OCI-LY3 (cell line): ENCODE data around the gene CSNK2A2.

Source experiments
- H2AFZ ChIP-seq: fragments of 200-600, 300-600 bp; shearing (Covaris generic); 2 replicates; pipeline ENCODE4 v1.6.0; 2014; ENCODE audit warnings: antibody characterized with exemption, low read depth, low read length
- H3K27ac ChIP-seq: fragments of 200-600, 300-600 bp; sonication (generic); 2 replicates; pipeline ENCODE4 v1.5.1; 2014; ENCODE audit warnings: mild to moderate bottlenecking, low read length, moderate library complexity, mixed read lengths
- H3K27me3 ChIP-seq: fragments of 200-600, 300-600 bp; sonication (generic); 2 replicates; pipeline ENCODE4 v1.6.1; 2014; ENCODE audit warnings: low read depth, low read length, mixed read lengths
- H3K36me3 ChIP-seq: fragments of 200-600, 300-600 bp; sonication (generic); replicated peaks from 2 replicates; pipeline ENCODE3; 2014; ENCODE audit warnings: low read depth, low read length, mixed read lengths
- H3K4me1 ChIP-seq: fragments of 300-600, 200-600 bp; sonication (generic); 2 replicates; pipeline ENCODE4 v1.6.1; 2014; ENCODE audit warnings: low read length, mixed read lengths
- H3K4me2 ChIP-seq: fragments of 200-600, 300-600 bp; sonication (generic); 2 replicates; pipeline ENCODE4 v1.6.1; 2014; ENCODE audit warnings: low read length, mixed read lengths
- H3K4me3 ChIP-seq: fragments of 300-600, 200-600 bp; sonication (generic); 2 replicates; pipeline ENCODE4 v1.5.1; 2014; ENCODE audit warnings: antibody characterized with exemption, mild to moderate bottlenecking, low read length, moderate library complexity
- H3K79me2 ChIP-seq: fragments of 300-600, 200-600 bp; shearing (Covaris generic); 2 replicates; pipeline ENCODE4 v1.6.1; 2014; ENCODE audit warnings: mild to moderate bottlenecking, low read length, mixed read lengths
- H3K9ac ChIP-seq: fragments of 300-600, 200-600 bp; shearing (Covaris generic); 2 replicates; pipeline ENCODE4 v1.6.0; 2014; ENCODE audit warnings: mild to moderate bottlenecking, low read length, moderate library complexity
- H3K9me3 ChIP-seq: fragments of 200-600, 300-600 bp; shearing (Covaris generic); 2 replicates; pipeline ENCODE4 v1.6.1; 2014; ENCODE audit warnings: low read length, mixed read lengths; ENCODE audit not compliant: insufficient read depth
- H4K20me1 ChIP-seq: fragments of 200-600, 300-600 bp; sonication (generic); 2 replicates; pipeline ENCODE4 v1.6.1; 2016; ENCODE audit warnings: low read length, mixed read lengths; ENCODE audit not compliant: insufficient read depth
- CTCF ChIP-seq: fragments of 200-600, 300-600 bp; sonication (generic); IDR thresholded peaks from 2 replicates; pipeline ENCODE4 v1.5.1; 2014; ENCODE audit warnings: antibody characterized with exemption, low read length, low read depth
- EZH2phosphoT487 ChIP-seq: fragments of 200-600 bp; shearing (Covaris generic); IDR thresholded peaks from 2 replicates; pipeline ENCODE4 v1.6.1; 2018; ENCODE audit warnings: antibody characterized with exemption, mixed run types, low read depth

CSNK2A2 gene

GRCh38 chr16:58197314-58198012, 443 bp downstream of the CSNK2A2 start:
- Histone ChIP-seq H3K27ac (peak overlapping the region; percentile 55), H3K9me3 (no peaks in the 10 kb centered on the region), H3K79me2 (peaks cover 52% of the 10 kb centered on the region), H3K4me2 (peak overlapping the region; percentile 96), H3K4me1 (peaks cover 38% of the 10 kb centered on the region), H3K27me3 (no peaks in the 10 kb centered on the region), H2AFZ (no peak overlapping the region), H3K36me3 (peaks cover 40% of the 10 kb centered on the region), H4K20me1 (no peaks in the 10 kb centered on the region; the same call in 1 of the 2 replicates), H3K4me3 (peak overlapping the region; percentile 94), H3K9ac (peak overlapping the region; percentile 92)
- TF ChIP-seq CTCF (no peak), EZH2phosphoT487 (no peak)

GRCh38 chr16:58196898-58197313, 1.0 kb downstream of the CSNK2A2 start:
- H3K4me3 ChIP-seq: peak overlapping the region; percentile 94
- no peak overlapping the region for H2AFZ ChIP-seq
- no peaks in the 10 kb centered on the region for H3K27me3 ChIP-seq
- peak overlapping the region; percentile 55 for H3K27ac ChIP-seq
- no peaks in the 10 kb centered on the region; the same call in 1 of the 2 replicates for H4K20me1 ChIP-seq
- TF ChIP-seq EZH2phosphoT487: no peak
- TF ChIP-seq CTCF: no peak
- H3K4me2 ChIP-seq: peak overlapping the region; percentile 96
- H3K36me3 ChIP-seq: peaks cover 45% of the 10 kb centered on the region
- H3K79me2 ChIP-seq: peaks cover 57% of the 10 kb centered on the region
- no peaks in the 10 kb centered on the region for H3K9me3 ChIP-seq
- H3K9ac ChIP-seq: peak overlapping the region; percentile 92
- peaks cover 38% of the 10 kb centered on the region for H3K4me1 ChIP-seq

GRCh38 chr16:58195771-58196170, 2.1 kb downstream of the CSNK2A2 start:
- H3K79me2 ChIP-seq: peaks cover 67% of the 10 kb centered on the region
- H3K36me3 ChIP-seq: peaks cover 53% of the 10 kb centered on the region
- peaks cover under 1% of the 10 kb centered on the region; the same call in 1 of the 2 replicates for H4K20me1 ChIP-seq
- peak overlapping the region; percentile 33 for H3K27ac ChIP-seq
- H3K4me3 ChIP-seq: no peak overlapping the region
- no peak overlapping the region for H2AFZ ChIP-seq
- no peak overlapping the region for H3K9ac ChIP-seq
- H3K4me2 ChIP-seq: peak overlapping the region; percentile 96
- no peaks in the 10 kb centered on the region for H3K27me3 ChIP-seq
- no peaks in the 10 kb centered on the region for H3K9me3 ChIP-seq
- peaks cover 38% of the 10 kb centered on the region for H3K4me1 ChIP-seq
- no peak for TF ChIP-seq CTCF
- no peak for TF ChIP-seq EZH2phosphoT487

- H3K4me1 ChIP-seq: peaks cover 38% of the 10 kb centered on the region
- H2AFZ ChIP-seq: no peak overlapping the region
- peaks cover 57% of the 10 kb centered on the region for H3K36me3 ChIP-seq
- H3K27me3 ChIP-seq: no peaks in the 10 kb centered on the region
- no peaks in the 10 kb centered on the region for H3K9me3 ChIP-seq
- peaks cover 5% of the 10 kb centered on the region; the same call in 1 of the 2 replicates for H4K20me1 ChIP-seq
- H3K9ac ChIP-seq: no peak overlapping the region
- peak overlapping the region; percentile 33 for H3K27ac ChIP-seq
- H3K79me2 ChIP-seq: peaks cover 71% of the 10 kb centered on the region
- TF ChIP-seq EZH2phosphoT487 (no peak), CTCF (no peak)
- H3K4me3 ChIP-seq: no peak overlapping the region
- H3K4me2 ChIP-seq: peak overlapping the region; percentile 96; the same call in 1 of the 2 replicates
Measured at GRCh38 chr16:58195344-58195743, 2.6 kb downstream of the CSNK2A2 start.
